CD8-positive, alpha-beta memory T cell (primary cell): ENCODE results near the gene MACIR. TPM values are rescaled to one million over a fixed set of nuclear protein-coding genes. Genes with fewer than 3 reads are reported as not detected.

Experiments used
- CTCF ChIA-PET: fragments of 350-600 bp; sonication (Branson Sonifier 250); formaldehyde crosslinking; loops from one replicate; lab custom pipeline; 2021; ENCODE audit warnings: antibody characterized with exemption; lab: Charles Lee
- POLR2A ChIA-PET: fragments of 350-600 bp; sonication (Branson Sonifier 250); formaldehyde crosslinking; loops from one replicate; lab custom pipeline; 2021; ENCODE audit warnings: antibody characterized with exemption; lab: Charles Lee
- DNase-seq, 5 donors: peaks; one replicate each; pipeline versions ENCODE4 v3.0.0 to v3.0.0-alpha.2; 2020 to 2022; ENCODE audit warnings: mixed read lengths in 1 of 5
- H3K27ac ChIP-seq: one replicate; pipeline ENCODE4 v1.7.0; 2013; ENCODE audit warnings: low read depth, mild to moderate bottlenecking, low read length, moderate library complexity
- H3K27me3 ChIP-seq: 2 replicates; pipeline ENCODE4 v1.7.0; 2013; ENCODE audit warnings: low read length, mild to moderate bottlenecking; ENCODE audit not compliant: insufficient read depth, poor library complexity, severe bottlenecking
- H3K36me3 ChIP-seq: 2 replicates; pipeline ENCODE4 v1.7.0; 2013; ENCODE audit warnings: mild to moderate bottlenecking, low read length, moderate library complexity; ENCODE audit not compliant: insufficient read depth
- H3K4me1 ChIP-seq: 2 replicates; pipeline ENCODE4 v1.7.0; 2013; ENCODE audit warnings: mild to moderate bottlenecking, low read length, moderate library complexity; ENCODE audit not compliant: insufficient read depth
- H3K4me3 ChIP-seq: 2 replicates; pipeline ENCODE4 v1.7.0; 2013; ENCODE audit warnings: mild to moderate bottlenecking, low read length
- H3K9me3 ChIP-seq: 2 replicates; pipeline ENCODE4 v1.7.0; 2013; ENCODE audit warnings: mild to moderate bottlenecking, low read length
- H3K27ac Mint-ChIP-seq, 8 donors: one replicate each; pipeline ENCODE4 v1.8.0; 2020 to 2021; ENCODE audit warnings: mixed read lengths in 8 of 8, mild to moderate bottlenecking in 6 of 8, inconsistent platforms in 3 of 8, moderate library complexity in 3 of 8
- H3K27me3 Mint-ChIP-seq, 2 donors: one replicate each; pipeline ENCODE4 v1.8.0; 2020 to 2021; ENCODE audit warnings: mixed read lengths in 2 of 2, mild to moderate bottlenecking in 1 of 2, moderate library complexity in 1 of 2
- H3K36me3 Mint-ChIP-seq, 3 donors: one replicate each; pipeline ENCODE4 v1.8.0; 2020 to 2021; ENCODE audit warnings: mixed read lengths in 3 of 3, inconsistent platforms in 1 of 3, mild to moderate bottlenecking in 1 of 3
- H3K4me1 Mint-ChIP-seq, 3 donors: one replicate each; pipeline ENCODE4 v1.8.0; 2020 to 2021; ENCODE audit warnings: mixed read lengths in 3 of 3, inconsistent platforms in 1 of 3, mild to moderate bottlenecking in 1 of 3
- H3K4me3 Mint-ChIP-seq, 7 donors: one replicate each; pipeline ENCODE4 v1.8.0; 2020 to 2021; ENCODE audit warnings: mixed read lengths in 7 of 7, mild to moderate bottlenecking in 6 of 7, moderate library complexity in 4 of 7, inconsistent platforms in 2 of 7
- H3K9me3 Mint-ChIP-seq, 5 donors: one replicate each; pipeline ENCODE4 v1.8.0; 2020 to 2022; ENCODE audit warnings: mixed read lengths in 5 of 5, mild to moderate bottlenecking in 3 of 5, moderate library complexity in 2 of 5, inconsistent platforms in 1 of 5
- polyA plus RNA-seq: library from polyadenylated mRNA; unstranded; fragments of 300-500 nt; fragmentation: Illumina TruSeq; gene quantifications from one replicate; pipeline ENCODE4 v1.2.3, GENCODE V29; 2021
- total RNA-seq, 2 experiments: library from RNA; stranded (reverse); gene quantifications; one replicate each; pipeline ENCODE4 v1.2.3, GENCODE V29; 2021

MACIR gene
- total and polyA plus RNA-seq, 3 experiments from 2014 or later: 2.8 to 10.5 (median 9.9) TPM

- H3K4me1 Mint-ChIP-seq: no peaks in the 10 kb centered on the region
- no peak overlapping the region for H3K4me3 ChIP-seq
- H3K4me1 ChIP-seq: no peaks in the 10 kb centered on the region
- no peaks in the 10 kb centered on the region for H3K36me3 Mint-ChIP-seq
- no peak overlapping the region for H3K4me3 Mint-ChIP-seq
- no peaks in the 10 kb centered on the region for H3K9me3 ChIP-seq
- H3K27ac ChIP-seq: no peak overlapping the region
- no peaks in the 10 kb centered on the region for H3K9me3 Mint-ChIP-seq
- no peaks in the 10 kb centered on the region for H3K27me3 ChIP-seq
- ChIA-PET CTCF (no interaction called here), POLR2A (no interaction called here)
- H3K27ac Mint-ChIP-seq: no peak overlapping the region
- no peak for DNase-seq
- peaks cover 0 to 3% of the 10 kb centered on the region in 2 donors for H3K27me3 Mint-ChIP-seq
- no peaks in the 10 kb centered on the region for H3K36me3 ChIP-seq
Measured at GRCh38 chr5:103293719-103294118, 35.2 kb downstream of the MACIR start.

GRCh38 chr5:103294906-103295305 lies 36.3 kb downstream of the MACIR start:
- Mint-ChIP-seq H3K36me3 (no peaks in the 10 kb centered on the region), H3K27me3 (peaks cover 0 to 8% of the 10 kb centered on the region in 2 donors), H3K9me3 (no peaks in the 10 kb centered on the region), H3K4me3 (no peak overlapping the region), H3K27ac (no peak overlapping the region), H3K4me1 (no peaks in the 10 kb centered on the region)
- DNase-seq: no peak
- POLR2A ChIA-PET: no interaction called here
- Histone ChIP-seq H3K4me3 (no peak overlapping the region), H3K36me3 (no peaks in the 10 kb centered on the region), H3K4me1 (no peaks in the 10 kb centered on the region), H3K27me3 (no peaks in the 10 kb centered on the region), H3K9me3 (no peaks in the 10 kb centered on the region), H3K27ac (no peak overlapping the region)
- CTCF ChIA-PET: no interaction called here

GRCh38 chr5:103295424-103295823 lies 36.9 kb downstream of the MACIR start:
- H3K9me3 Mint-ChIP-seq: no peaks in the 10 kb centered on the region
- no peak overlapping the region for H3K27ac ChIP-seq
- no peak for DNase-seq
- H3K4me1 Mint-ChIP-seq: no peaks in the 10 kb centered on the region
- no peaks in the 10 kb centered on the region for H3K36me3 Mint-ChIP-seq
- no peaks in the 10 kb centered on the region for H3K27me3 ChIP-seq
- no peak overlapping the region for H3K4me3 Mint-ChIP-seq
- H3K27ac Mint-ChIP-seq: no peak overlapping the region
- H3K4me1 ChIP-seq: no peaks in the 10 kb centered on the region
- no peaks in the 10 kb centered on the region for H3K36me3 ChIP-seq
- H3K27me3 Mint-ChIP-seq: peaks cover 0 to 13% of the 10 kb centered on the region in 2 donors
- CTCF ChIA-PET: no interaction called here
- POLR2A ChIA-PET: no interaction called here
- H3K4me3 ChIP-seq: no peak overlapping the region
- H3K9me3 ChIP-seq: no peaks in the 10 kb centered on the region

- CTCF ChIA-PET: interaction anchor here (1.4 kb wide), 1 partner anchor 63 kb away, joined by 4 read pairs; no protein-coding TSS in a partner anchor
Measured at GRCh38 chr5:103295871-103296270, 37.3 kb downstream of the MACIR start.

GRCh38 chr5:103298117-103298516 lies 39.6 kb downstream of the MACIR start:
- Histone ChIP-seq H3K4me3 (no peak overlapping the region), H3K27me3 (no peaks in the 10 kb centered on the region), H3K36me3 (no peaks in the 10 kb centered on the region), H3K27ac (no peak overlapping the region), H3K4me1 (no peaks in the 10 kb centered on the region), H3K9me3 (no peaks in the 10 kb centered on the region)
- Mint-ChIP-seq H3K27me3 (peaks cover 1 to 16% of the 10 kb centered on the region in 2 donors), H3K9me3 (no peaks in the 10 kb centered on the region), H3K36me3 (no peaks in the 10 kb centered on the region), H3K27ac (no peak overlapping the region), H3K4me3 (no peak overlapping the region), H3K4me1 (no peaks in the 10 kb centered on the region)
- ChIA-PET CTCF (no interaction called here), POLR2A (no interaction called here)
- no peak for DNase-seq

More at GRCh38 chr5:103295871-103296270, 37.3 kb downstream of the MACIR start:
- Mint-ChIP-seq H3K27ac (no peak overlapping the region), H3K9me3 (no peaks in the 10 kb centered on the region), H3K4me3 (no peak overlapping the region), H3K36me3 (no peaks in the 10 kb centered on the region), H3K4me1 (no peaks in the 10 kb centered on the region), H3K27me3 (peaks cover 1 to 16% of the 10 kb centered on the region in 2 donors)
- no peak for DNase-seq
- H3K27me3 ChIP-seq: no peaks in the 10 kb centered on the region
- no peaks in the 10 kb centered on the region for H3K36me3 ChIP-seq
- no peak overlapping the region for H3K27ac ChIP-seq
- H3K4me3 ChIP-seq: no peak overlapping the region
- POLR2A ChIA-PET: no interaction called here
- H3K9me3 ChIP-seq: no peaks in the 10 kb centered on the region
- no peaks in the 10 kb centered on the region for H3K4me1 ChIP-seq

GRCh38 chr5:103298607-103299188 lies 40.1 kb downstream of the MACIR start:
- Histone ChIP-seq H3K4me3 (no peak overlapping the region), H3K36me3 (no peaks in the 10 kb centered on the region), H3K4me1 (no peaks in the 10 kb centered on the region), H3K27me3 (no peaks in the 10 kb centered on the region), H3K9me3 (no peaks in the 10 kb centered on the region), H3K27ac (no peak overlapping the region)
- Mint-ChIP-seq H3K9me3 (no peaks in the 10 kb centered on the region), H3K27me3 (peaks cover 1 to 16% of the 10 kb centered on the region in 2 donors), H3K4me3 (no peak overlapping the region), H3K27ac (no peak overlapping the region), H3K36me3 (no peaks in the 10 kb centered on the region), H3K4me1 (no peaks in the 10 kb centered on the region)
- ChIA-PET CTCF (no interaction called here), POLR2A (no interaction called here)
- DNase-seq: no peak

GRCh38 chr5:103305809-103306208 lies 47.2 kb downstream of the MACIR start:
- H3K4me3 ChIP-seq: no peak overlapping the region
- no peak overlapping the region for H3K27ac ChIP-seq
- Mint-ChIP-seq H3K27ac (no peak overlapping the region), H3K4me1 (no peaks in the 10 kb centered on the region), H3K4me3 (no peak overlapping the region), H3K36me3 (no peaks in the 10 kb centered on the region), H3K9me3 (no peaks in the 10 kb centered on the region), H3K27me3 (peaks cover 2 to 12% of the 10 kb centered on the region in 2 donors)
- H3K9me3 ChIP-seq: no peaks in the 10 kb centered on the region
- ChIA-PET CTCF (no interaction called here), POLR2A (no interaction called here)
- no peak for DNase-seq
- no peaks in the 10 kb centered on the region for H3K36me3 ChIP-seq
- no peaks in the 10 kb centered on the region for H3K27me3 ChIP-seq
- no peaks in the 10 kb centered on the region for H3K4me1 ChIP-seq

GRCh38 chr5:103307470-103307869 lies 48.9 kb downstream of the MACIR start:
- no peaks in the 10 kb centered on the region for H3K4me1 ChIP-seq
- H3K9me3 ChIP-seq: no peaks in the 10 kb centered on the region
- no peak overlapping the region for H3K4me3 Mint-ChIP-seq
- POLR2A ChIA-PET: no interaction called here
- DNase-seq: no peak
- no peak overlapping the region for H3K27ac ChIP-seq
- H3K27me3 ChIP-seq: no peaks in the 10 kb centered on the region
- peaks cover 5 to 18% of the 10 kb centered on the region in 2 donors for H3K27me3 Mint-ChIP-seq
- H3K36me3 Mint-ChIP-seq: no peaks in the 10 kb centered on the region
- no peaks in the 10 kb centered on the region for H3K36me3 ChIP-seq
- no peak overlapping the region for H3K4me3 ChIP-seq
- CTCF ChIA-PET: no interaction called here
- no peaks in the 10 kb centered on the region for H3K9me3 Mint-ChIP-seq
- no peaks in the 10 kb centered on the region for H3K4me1 Mint-ChIP-seq
- no peak overlapping the region for H3K27ac Mint-ChIP-seq
